SH-SY5Y (cell line): ENCODE measurements around the gene DCDC2.

Experiments used
- GATA2 ChIP-seq: IDR thresholded peaks from 2 replicates; pipeline ENCODE4 v1.6.1; 2011; ENCODE audit warnings: mild to moderate bottlenecking, low read depth, low read length
- GATA3 ChIP-seq: IDR thresholded peaks from 2 replicates; pipeline ENCODE4 v1.6.1; 2011; ENCODE audit warnings: low read depth, mild to moderate bottlenecking, low read length, moderate library complexity

- TF ChIP-seq GATA2 (no peak), GATA3 (no peak)
These were observed 205.8 kb downstream of the DCDC2 start for GRCh38 chr6:24152014-24152413.
